ENCODE data around the gene RBAK. TPM values are rescaled to one million over a fixed set of nuclear protein-coding genes. Genes with fewer than 3 reads are reported as not detected.
"Not testable (repeated sequence)": the region's sequence is repeated elsewhere in the genome, so short reads cannot be mapped to it uniquely, and the experiment has no call there.

Gene RBAK
- total and polyA plus RNA-seq, 4 donors, result 1.7 to 7.2 (median 3.7) TPM

- peaks cover 0 to 15% (median 5%) of the 10 kb centered on the region in 4 donors for H3K9me3 ChIP-seq (ENCODE audit: control insufficient read depth in 4 of 4, low read length in 3 of 4)
- H3K4me1 ChIP-seq (ENCODE audit: control insufficient read depth in 4 of 4, insufficient read depth in 4 of 4, low read length in 3 of 4), result peaks cover 0 to 6% (median 2%) of the 10 kb centered on the region in 4 donors
- WGBS, result 96% methylated on average over 2 of the region's 2 CpGs
- no peak overlapping the region for H3K9ac ChIP-seq (ENCODE audit: low read depth in 1 of 2, low read length in 2 of 2)
- H3K27ac ChIP-seq (ENCODE audit: low read depth in 1 of 2, low read length in 2 of 2), result no peak overlapping the region
- H3K36me3 ChIP-seq (ENCODE audit: control insufficient read depth in 4 of 4, insufficient read depth in 3 of 4, low read depth in 1 of 4, low read length in 3 of 4), result peaks cover 7 to 44% (median 28%) of the 10 kb centered on the region in 4 donors
- no peak overlapping the region for H3K4me3 ChIP-seq (ENCODE audit: low read depth in 1 of 3, low read length in 3 of 3)
- TF ChIP-seq REST (IDR thresholded peaks at IDR 0.05) (no peak), NR2F2 (IDR thresholded peaks at IDR 0.05) (no peak), FOXA1 (IDR thresholded peaks at IDR 0.05) (no peak), ATF3 (IDR thresholded peaks at IDR 0.05) (no peak), HNF4G (IDR thresholded peaks at IDR 0.05) (no peak), FOXA2 (IDR thresholded peaks at IDR 0.05) (no peak), EGR1 (IDR thresholded peaks at IDR 0.05; ENCODE audit: low read depth in 2 of 2) (no peak), YY1 (IDR thresholded peaks at IDR 0.05) (no peak), CTCF (IDR thresholded peaks at IDR 0.05; ENCODE audit: low read depth, low read length, missing input control) (no peak), GABPA (IDR thresholded peaks at IDR 0.05 in 1 of 2, conservative IDR thresholded peaks at IDR 0.05 in 1 of 2) (no peak), HNF4A (conservative IDR thresholded peaks at IDR 0.05) (no peak), MAX (IDR thresholded peaks at IDR 0.05) (no peak), RXRA (IDR thresholded peaks at IDR 0.05) (no peak), TAF1 (conservative IDR thresholded peaks at IDR 0.05) (no peak)
- no peaks in the 10 kb centered on the region for H3K27me3 ChIP-seq (ENCODE audit: control insufficient read depth in 4 of 4, insufficient read depth in 4 of 4, low read length in 3 of 4)
- DNase-seq (ENCODE audit: low spot score), result no peak
Measured at GRCh38 chr7:5050676-5051075, 5.0 kb downstream of the RBAK start.

- Histone ChIP-seq H3K9me3 (ENCODE audit: control insufficient read depth in 4 of 4, low read length in 3 of 4) (peaks cover 0 to 15% (median 5%) of the 10 kb centered on the region in 4 donors), H3K36me3 (ENCODE audit: control insufficient read depth in 4 of 4, insufficient read depth in 3 of 4, low read depth in 1 of 4, low read length in 3 of 4) (peaks cover 12 to 47% (median 34%) of the 10 kb centered on the region in 4 donors)
- H3K9ac ChIP-seq (ENCODE audit: low read depth in 1 of 2, low read length in 2 of 2); H3K27me3 ChIP-seq (ENCODE audit: control insufficient read depth in 4 of 4, insufficient read depth in 4 of 4, low read length in 3 of 4); H3K4me3 ChIP-seq (ENCODE audit: low read depth in 1 of 3, low read length in 3 of 3); DNase-seq (ENCODE audit: low spot score); H3K27ac ChIP-seq (ENCODE audit: low read depth in 1 of 2, low read length in 2 of 2); H3K4me1 ChIP-seq (ENCODE audit: control insufficient read depth in 4 of 4, insufficient read depth in 4 of 4, low read length in 3 of 4): not testable (repeated sequence)
Measured at GRCh38 chr7:5051731-5052130, 6.1 kb downstream of the RBAK start.
